ENCODE data around the gene PSAP. TPM values are rescaled to one million over a fixed set of nuclear protein-coding genes. Genes with fewer than 3 reads are reported as not detected.

PSAP gene
- total RNA-seq, 6 experiments from 2014 or later, result 520 to 743 (median 570) TPM

- H3K36me3 ChIP-seq, result no peaks in the 10 kb centered on the region
- no peak overlapping the region for H3K27ac ChIP-seq
- intact Hi-C loops (cut with DNase I), result loop anchor here (10.0 kb wide), 2 partner anchors 79 to 151 kb away; no protein-coding TSS in a partner anchor
- WGBS (ENCODE audit: insufficient coverage, low coverage, low lambda C conversion rate, missing lambda C conversion rate), result 22% methylated on average over 4 of the region's 8 CpGs
- TF ChIP-seq POLR2A (IDR thresholded peaks at IDR 0.05), result no peak
- no peak for ATAC-seq
- H3K4me3 ChIP-seq, result no peak overlapping the region
- no peaks in the 10 kb centered on the region for H3K9me3 ChIP-seq
- H3K4me1 ChIP-seq, result peaks cover 0 to 4% (median 0%) of the 10 kb centered on the region in 4 donors
- peak in 1 of 3 donors; percentile 22 for DNase-seq
- no peaks in the 10 kb centered on the region for H3K27me3 ChIP-seq
Observed at GRCh38 chr10:71893920-71894319, 42.9 kb upstream of the PSAP start.

- no peak overlapping the region for H3K27ac ChIP-seq
- DNase-seq, result peak in 1 of 3 donors; percentile 17
- intact Hi-C loops (cut with DNase I), result loop anchor here (10.0 kb wide), 2 partner anchors 79 to 151 kb away; no protein-coding TSS in a partner anchor
- H3K36me3 ChIP-seq, result no peaks in the 10 kb centered on the region
- H3K4me3 ChIP-seq, result no peak overlapping the region
- no peak for ATAC-seq
- 49% methylated on average over 11 of the region's 12 CpGs for WGBS (ENCODE audit: insufficient coverage, low coverage, low lambda C conversion rate, missing lambda C conversion rate)
- peaks cover 0 to 4% (median 0%) of the 10 kb centered on the region in 4 donors for H3K4me1 ChIP-seq
- H3K27me3 ChIP-seq, result no peaks in the 10 kb centered on the region
- TF ChIP-seq CTCF (IDR thresholded peaks at IDR 0.05) (no peak), POLR2A (IDR thresholded peaks at IDR 0.05) (no peak)
- H3K9me3 ChIP-seq, result no peaks in the 10 kb centered on the region
Observed at GRCh38 chr10:71893258-71893815, 42.3 kb upstream of the PSAP start.

GRCh38 chr10:71891437-71891836 lies 40.4 kb upstream of the PSAP start:
- DNase-seq (peak in 1 of 3 donors; percentile 35), ATAC-seq (no peak)
- H3K9me3 ChIP-seq, result no peaks in the 10 kb centered on the region
- WGBS (ENCODE audit: insufficient coverage, low coverage, low lambda C conversion rate, missing lambda C conversion rate), result 100% methylated on average over 1 of the region's 7 CpGs
- no peaks in the 10 kb centered on the region for H3K36me3 ChIP-seq
- intact Hi-C loops (cut with DNase I), result loop anchor here (10.0 kb wide), 2 partner anchors 77 to 153 kb away; no protein-coding TSS in a partner anchor
- TF ChIP-seq POLR2A (IDR thresholded peaks at IDR 0.05) (no peak), CTCF (IDR thresholded peaks at IDR 0.05) (no peak)
- H3K27ac ChIP-seq, result no peak overlapping the region
- H3K4me1 ChIP-seq, result peaks cover 0 to 4% (median 0%) of the 10 kb centered on the region in 4 donors
- no peak overlapping the region for H3K4me3 ChIP-seq
- no peaks in the 10 kb centered on the region for H3K27me3 ChIP-seq

DNA sequence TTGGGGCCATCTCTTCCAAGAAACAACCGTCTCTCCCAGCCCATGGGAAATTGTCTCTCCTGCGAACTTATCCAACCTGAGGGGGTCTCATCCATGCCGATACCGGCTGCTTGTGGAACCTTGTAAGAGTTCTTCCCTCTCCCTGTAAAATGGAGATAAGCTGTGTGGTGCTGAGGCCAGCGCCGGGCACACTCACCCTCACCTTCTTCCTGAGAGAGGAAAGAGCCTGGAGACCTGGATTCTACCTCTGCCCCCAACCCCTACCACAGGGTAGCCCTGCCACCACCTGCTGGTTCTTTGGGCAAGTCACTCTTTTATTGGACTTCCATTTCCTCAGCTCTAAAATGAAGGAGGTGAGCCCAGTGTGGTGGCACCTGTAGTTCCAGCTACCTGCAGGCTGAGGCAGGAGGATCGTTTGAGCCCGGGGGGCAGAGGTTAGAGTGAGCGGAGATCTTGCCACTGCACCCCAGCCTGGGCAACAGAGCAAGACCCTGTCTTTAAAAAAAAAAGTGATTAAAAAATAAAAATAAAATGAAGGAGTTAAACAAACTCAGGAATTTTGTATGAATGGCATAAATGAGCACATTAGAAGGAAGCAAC lies 38.4 kb upstream of the PSAP start:
- Histone ChIP-seq H3K27me3 (no peaks in the 10 kb centered on the region), H3K4me1 (peaks cover 0 to 4% (median 0%) of the 10 kb centered on the region in 4 donors), H3K27ac (peak overlapping the region; percentile 34 to 69 (median 40)), H3K9me3 (no peaks in the 10 kb centered on the region), H3K4me3 (peak overlapping the region in 1 of 3 donors; percentile 47), H3K36me3 (no peaks in the 10 kb centered on the region)
- ATAC-seq (no peak), DNase-seq (peak in 1 of 3 donors; percentile 16)
- intact Hi-C loops (cut with DNase I), result no loop called here
- no peak for TF ChIP-seq CTCF (IDR thresholded peaks at IDR 0.05)
- no peak for TF ChIP-seq POLR2A (IDR thresholded peaks at IDR 0.05)
- 40% methylated on average over 9 of the region's 9 CpGs for WGBS (ENCODE audit: insufficient coverage, low coverage, low lambda C conversion rate, missing lambda C conversion rate)

Measured in right lobe of liver (tissue), 6 donors.